H1 (cell line): Measurements from ENCODE around the gene PHF14.

Experiments
- EZH2 ChIP-seq: fragments of 200-600 bp; sonication (generic); IDR thresholded peaks from 2 replicates; pipeline ENCODE4 v1.7.1; 2012; ENCODE audit warnings: low read depth, mild to moderate bottlenecking, moderate library complexity, low read length, inconsistent platforms; ENCODE audit not compliant: severe bottlenecking
- MAFK ChIP-seq: IDR thresholded peaks from 2 replicates; pipeline ENCODE4 v1.6.1; 2012; ENCODE audit warnings: low read depth, mild to moderate bottlenecking, improper control_type of control experiment, low read length

GRCh38 chr7:10998996-10999757, 25.5 kb downstream of the PHF14 start:
- TF ChIP-seq EZH2 (no peak), MAFK (no peak)
